ENCODE results near the gene XAGE2. TPM values are rescaled to one million over a fixed set of nuclear protein-coding genes. Genes with fewer than 3 reads are reported as not detected.

XAGE2 gene
- polyA plus RNA-seq, 3 donors: not detected

DNA sequence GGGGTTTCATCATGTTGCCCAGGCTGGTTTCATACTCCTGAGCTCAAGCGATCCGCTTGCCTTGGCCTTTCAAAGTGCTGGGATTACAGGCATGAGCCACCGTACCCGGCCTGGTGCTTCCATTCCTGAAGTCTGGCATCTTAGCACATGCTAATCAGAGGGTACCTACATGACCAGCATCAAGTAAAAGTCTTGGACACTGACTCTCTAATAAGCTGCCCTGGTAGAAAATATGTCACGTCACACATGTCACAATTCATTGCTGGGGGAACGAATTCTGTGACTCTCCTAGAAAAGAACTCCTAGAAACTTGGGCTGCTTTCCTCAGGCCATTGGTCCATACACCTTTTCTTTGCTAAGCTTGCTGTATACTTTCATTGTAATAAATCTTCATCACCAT, 19.1 kb upstream of the XAGE2 start:
- Histone ChIP-seq H3K9ac (ENCODE audit: insufficient read depth, low read length, poor library complexity, severe bottlenecking) (no peak overlapping the region), H3K4me3 (replicated peaks in 1 of 3; ENCODE audit: low read depth in 2 of 3, low read length in 3 of 3) (no peak overlapping the region), H3K27me3 (ENCODE audit: control insufficient read depth in 2 of 2, insufficient read depth in 2 of 2, low read length in 2 of 2) (no peaks in the 10 kb centered on the region), H4K20me1 (ENCODE audit: insufficient read depth, low read length) (no peaks in the 10 kb centered on the region), H3K4me1 (ENCODE audit: control insufficient read depth in 1 of 2, insufficient read depth in 2 of 2, low read length in 2 of 2) (no peaks in the 10 kb centered on the region), H3K4me2 (replicated peaks; ENCODE audit: extremely low read depth, low read length, poor library complexity, severe bottlenecking) (no peak overlapping the region), H3K79me2 (ENCODE audit: insufficient read depth, low read length) (no peaks in the 10 kb centered on the region), H3K9me3 (replicated peaks in 1 of 2; ENCODE audit: control insufficient read depth in 1 of 2, insufficient read depth in 1 of 2, low read length in 2 of 2) (no peaks in the 10 kb centered on the region), H3K36me3 (replicated peaks in 1 of 2; ENCODE audit: control insufficient read depth in 1 of 2, insufficient read depth in 2 of 2, low read length in 2 of 2) (no peaks in the 10 kb centered on the region), H2AFZ (ENCODE audit: insufficient read depth, low read depth, low read length, poor library complexity, severe bottlenecking) (no peak overlapping the region), H3K27ac (ENCODE audit: low read depth in 1 of 2, low read length in 2 of 2) (no peak overlapping the region)
- Mint-ChIP-seq H3K27ac (no peak overlapping the region), H3K9me3 (peaks cover 0 to 2% (median 0%) of the 10 kb centered on the region in 7 donors), H3K4me3 (no peak overlapping the region), H3K36me3 (no peaks in the 10 kb centered on the region), H3K4me1 (no peaks in the 10 kb centered on the region), H3K27me3 (ENCODE audit: low read depth in 3 of 3) (peaks cover 0 to 16% (median 0%) of the 10 kb centered on the region in 3 donors)
- 87% methylated on average over 4 of the region's 6 CpGs for WGBS (ENCODE audit: insufficient coverage)
- TF ChIP-seq, protein P1, sequence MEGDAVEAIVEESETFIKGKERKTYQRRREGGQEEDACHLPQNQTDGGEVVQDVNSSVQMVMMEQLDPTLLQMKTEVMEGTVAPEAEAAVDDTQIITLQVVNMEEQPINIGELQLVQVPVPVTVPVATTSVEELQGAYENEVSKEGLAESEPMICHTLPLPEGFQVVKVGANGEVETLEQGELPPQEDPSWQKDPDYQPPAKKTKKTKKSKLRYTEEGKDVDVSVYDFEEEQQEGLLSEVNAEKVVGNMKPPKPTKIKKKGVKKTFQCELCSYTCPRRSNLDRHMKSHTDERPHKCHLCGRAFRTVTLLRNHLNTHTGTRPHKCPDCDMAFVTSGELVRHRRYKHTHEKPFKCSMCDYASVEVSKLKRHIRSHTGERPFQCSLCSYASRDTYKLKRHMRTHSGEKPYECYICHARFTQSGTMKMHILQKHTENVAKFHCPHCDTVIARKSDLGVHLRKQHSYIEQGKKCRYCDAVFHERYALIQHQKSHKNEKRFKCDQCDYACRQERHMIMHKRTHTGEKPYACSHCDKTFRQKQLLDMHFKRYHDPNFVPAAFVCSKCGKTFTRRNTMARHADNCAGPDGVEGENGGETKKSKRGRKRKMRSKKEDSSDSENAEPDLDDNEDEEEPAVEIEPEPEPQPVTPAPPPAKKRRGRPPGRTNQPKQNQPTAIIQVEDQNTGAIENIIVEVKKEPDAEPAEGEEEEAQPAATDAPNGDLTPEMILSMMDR (IDR thresholded peaks at IDR 0.05): no peak
- intact Hi-C loops (cut with micrococcal nuclease): no loop called here
- no peak for DNase-seq

DNA sequence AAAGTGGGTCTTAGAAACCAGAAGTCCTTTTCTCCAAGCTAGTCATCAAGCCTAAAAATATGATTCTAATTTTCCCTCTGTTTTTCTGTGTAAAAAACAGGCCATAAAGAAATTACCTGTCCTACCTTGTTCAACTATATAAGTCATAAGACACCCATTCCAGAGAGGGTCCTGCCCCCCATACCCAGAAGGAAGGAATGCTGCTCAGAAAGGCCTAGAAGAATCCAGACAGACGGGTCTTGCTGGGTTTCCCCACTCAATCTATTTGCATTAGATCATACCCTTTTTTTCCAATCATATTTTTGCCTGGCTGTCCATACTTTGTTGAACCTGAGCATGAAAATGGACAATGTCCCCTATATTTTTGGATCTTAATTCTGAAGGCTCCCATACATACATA, 16.3 kb upstream of the XAGE2 start:
- TF ChIP-seq, protein P1 (IDR thresholded peaks at IDR 0.05): no peak
- Mint-ChIP-seq H3K27me3 (ENCODE audit: low read depth in 3 of 3) (peaks cover 0 to 17% (median 0%) of the 10 kb centered on the region in 3 donors), H3K36me3 (no peaks in the 10 kb centered on the region), H3K4me3 (no peak overlapping the region), H3K27ac (no peak overlapping the region), H3K9me3 (peaks cover 0 to 2% (median 0%) of the 10 kb centered on the region in 7 donors), H3K4me1 (no peaks in the 10 kb centered on the region)
- Histone ChIP-seq H3K4me2 (replicated peaks; ENCODE audit: extremely low read depth, low read length, poor library complexity, severe bottlenecking) (no peak overlapping the region), H3K4me1 (ENCODE audit: control insufficient read depth in 1 of 2, insufficient read depth in 2 of 2, low read length in 2 of 2) (no peaks in the 10 kb centered on the region), H4K20me1 (ENCODE audit: insufficient read depth, low read length) (no peaks in the 10 kb centered on the region), H3K27me3 (ENCODE audit: control insufficient read depth in 2 of 2, insufficient read depth in 2 of 2, low read length in 2 of 2) (no peaks in the 10 kb centered on the region), H2AFZ (ENCODE audit: insufficient read depth, low read depth, low read length, poor library complexity, severe bottlenecking) (no peak overlapping the region), H3K79me2 (ENCODE audit: insufficient read depth, low read length) (no peaks in the 10 kb centered on the region), H3K4me3 (replicated peaks in 1 of 3; ENCODE audit: low read depth in 2 of 3, low read length in 3 of 3) (no peak overlapping the region), H3K9ac (ENCODE audit: insufficient read depth, low read length, poor library complexity, severe bottlenecking) (no peak overlapping the region), H3K9me3 (replicated peaks in 1 of 2; ENCODE audit: control insufficient read depth in 1 of 2, insufficient read depth in 1 of 2, low read length in 2 of 2) (no peaks in the 10 kb centered on the region), H3K36me3 (replicated peaks in 1 of 2; ENCODE audit: control insufficient read depth in 1 of 2, insufficient read depth in 2 of 2, low read length in 2 of 2) (no peaks in the 10 kb centered on the region), H3K27ac (ENCODE audit: low read depth in 1 of 2, low read length in 2 of 2) (no peak overlapping the region)
- DNase-seq: no peak
- intact Hi-C loops (cut with micrococcal nuclease): no loop called here
- WGBS (ENCODE audit: insufficient coverage): no CpG with 5 or more reads among the region's 1 CpG
